Panc1 (cell line): ENCODE measurements around the gene UQCRFS1.

Experiments
- CTCF ChIP-seq: fragments of 450-650 bp; IDR thresholded peaks from 2 replicates; pipeline ENCODE4 v1.5.1; 2017; ENCODE audit warnings: mild to moderate bottlenecking
- POLR2AphosphoS5 ChIP-seq: IDR thresholded peaks from 2 replicates; pipeline ENCODE4 v1.6.1; 2012; ENCODE audit warnings: mild to moderate bottlenecking, low read depth, low read length, moderate library complexity
- REST ChIP-seq, 2 experiments: IDR thresholded peaks; 2 replicates each; pipeline ENCODE4 v1.6.1; 2011 to 2012; ENCODE audit warnings: low read depth in 2 of 2, control low read depth in 1 of 2, low read length in 1 of 2, mild to moderate bottlenecking in 1 of 2, moderate library complexity in 1 of 2; ENCODE audit not compliant: insufficient read depth in 1 of 2
- SIN3A ChIP-seq: IDR thresholded peaks from 2 replicates; pipeline ENCODE4 v1.6.1; 2012; ENCODE audit warnings: low read depth, mild to moderate bottlenecking, low read length, moderate library complexity, borderline replicate concordance; ENCODE audit not compliant: insufficient read depth

GRCh38 chr19:29215322-29215845 is 2.4 kb upstream of the UQCRFS1 start:
- TF ChIP-seq POLR2AphosphoS5 (no peak), CTCF (no peak), SIN3A (no peak), REST (IDR thresholded peaks at IDR 0.05; ENCODE audit: insufficient read depth in 1 of 2, low read depth in 2 of 2, low read length in 1 of 2) (no peak)
